SJCRH30 (cell line): ENCODE results near the gene ALG12. TPM values are rescaled to one million over a fixed set of nuclear protein-coding genes. Genes with fewer than 3 reads are reported as not detected.

Experiments
- DNase-seq, 2 experiments: peaks; one replicate each; pipeline ENCODE4 v3.0.0-alpha.2; 2015 to 2020
- H3K27ac ChIP-seq: fragments of 250-450 bp; sonication (Bioruptor Pico); 2 replicates; pipeline ENCODE4 v1.5.1; 2020; ENCODE audit warnings: mild to moderate bottlenecking, moderate library complexity
- H3K27me3 ChIP-seq: fragments of 250-450 bp; sonication (Bioruptor Pico); 2 replicates; pipeline ENCODE4 v1.5.1; 2020; ENCODE audit warnings: mild to moderate bottlenecking, moderate library complexity
- H3K36me3 ChIP-seq: fragments of 250-450 bp; sonication (Bioruptor Pico); 2 replicates; pipeline ENCODE4 v1.5.1; 2020; ENCODE audit warnings: mild to moderate bottlenecking, moderate library complexity
- H3K4me1 ChIP-seq: fragments of 250-450 bp; sonication (Bioruptor Pico); 2 replicates; pipeline ENCODE4 v1.5.1; 2020; ENCODE audit warnings: mild to moderate bottlenecking, moderate library complexity
- H3K4me3 ChIP-seq: fragments of 250-450 bp; sonication (Bioruptor Pico); 2 replicates; pipeline ENCODE4 v1.5.1; 2020; ENCODE audit warnings: mild to moderate bottlenecking, moderate library complexity
- H3K9me3 ChIP-seq: fragments of 250-450 bp; sonication (Bioruptor Pico); replicated peaks from 2 replicates; pipeline ENCODE4 v1.5.1; 2020; ENCODE audit warnings: mild to moderate bottlenecking, moderate library complexity
- total RNA-seq: library from RNA; depleted of rRNA; stranded (reverse); fragments of >200 nt; shearing (Covaris generic); gene quantifications from 2 replicates; pipeline ENCODE4 v1.2.3, GENCODE V29; 2014

The ALG12 gene
- total RNA-seq, 1 experiment from 2014 or later = 24.3 TPM

DNA sequence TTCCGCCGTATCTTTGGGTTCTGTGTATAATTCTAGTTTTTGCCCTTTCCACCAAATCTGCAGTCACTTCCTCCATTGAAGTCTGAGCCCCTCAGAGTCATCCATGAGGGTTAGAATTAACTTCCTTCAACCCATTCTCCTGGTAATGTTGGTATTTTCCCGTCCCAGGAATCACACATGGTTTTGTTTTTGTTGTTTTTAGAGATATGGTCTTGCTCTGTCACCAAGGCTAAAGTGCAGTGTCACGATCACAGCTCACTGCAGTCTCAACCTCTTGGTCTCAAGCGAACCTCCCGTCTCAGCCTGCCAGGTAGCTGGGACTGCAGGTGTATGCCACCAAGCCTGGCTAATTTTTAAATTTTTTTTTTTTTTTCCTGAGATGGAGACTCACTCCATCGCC lies 45.9 kb downstream of the ALG12 start:
- no peak for DNase-seq
- Histone ChIP-seq H3K9me3 (peaks cover 17% of the 10 kb centered on the region), H3K27me3 (no peaks in the 10 kb centered on the region), H3K36me3 (peaks cover 47% of the 10 kb centered on the region), H3K27ac (no peak overlapping the region), H3K4me3 (no peak overlapping the region), H3K4me1 (no peaks in the 10 kb centered on the region)

DNA sequence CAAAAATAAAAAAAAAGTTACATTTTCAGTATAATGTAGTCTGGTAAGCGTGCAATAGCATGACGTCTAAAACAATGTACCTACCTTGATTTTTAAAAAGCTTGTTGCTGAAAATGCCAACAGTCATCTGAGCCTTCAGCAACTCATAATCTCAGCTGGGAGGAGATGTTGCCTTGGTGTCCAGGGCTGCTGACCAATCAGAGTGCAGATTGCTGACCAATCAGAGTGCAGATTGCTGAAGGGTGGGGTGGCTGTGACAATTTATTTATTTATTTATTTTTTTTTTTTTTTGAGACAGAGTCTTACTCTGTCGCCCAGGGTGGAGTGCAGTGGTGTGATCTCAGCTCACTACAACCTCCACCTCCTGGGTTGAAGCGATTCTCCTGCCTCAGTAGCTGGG lies 46.8 kb downstream of the ALG12 start:
- H3K36me3 ChIP-seq = peaks cover 46% of the 10 kb centered on the region
- H3K27ac ChIP-seq = no peak overlapping the region
- no peak for DNase-seq
- H3K4me3 ChIP-seq = no peak overlapping the region
- H3K9me3 ChIP-seq = peaks cover 17% of the 10 kb centered on the region
- H3K4me1 ChIP-seq = no peaks in the 10 kb centered on the region
- H3K27me3 ChIP-seq = no peaks in the 10 kb centered on the region

DNA sequence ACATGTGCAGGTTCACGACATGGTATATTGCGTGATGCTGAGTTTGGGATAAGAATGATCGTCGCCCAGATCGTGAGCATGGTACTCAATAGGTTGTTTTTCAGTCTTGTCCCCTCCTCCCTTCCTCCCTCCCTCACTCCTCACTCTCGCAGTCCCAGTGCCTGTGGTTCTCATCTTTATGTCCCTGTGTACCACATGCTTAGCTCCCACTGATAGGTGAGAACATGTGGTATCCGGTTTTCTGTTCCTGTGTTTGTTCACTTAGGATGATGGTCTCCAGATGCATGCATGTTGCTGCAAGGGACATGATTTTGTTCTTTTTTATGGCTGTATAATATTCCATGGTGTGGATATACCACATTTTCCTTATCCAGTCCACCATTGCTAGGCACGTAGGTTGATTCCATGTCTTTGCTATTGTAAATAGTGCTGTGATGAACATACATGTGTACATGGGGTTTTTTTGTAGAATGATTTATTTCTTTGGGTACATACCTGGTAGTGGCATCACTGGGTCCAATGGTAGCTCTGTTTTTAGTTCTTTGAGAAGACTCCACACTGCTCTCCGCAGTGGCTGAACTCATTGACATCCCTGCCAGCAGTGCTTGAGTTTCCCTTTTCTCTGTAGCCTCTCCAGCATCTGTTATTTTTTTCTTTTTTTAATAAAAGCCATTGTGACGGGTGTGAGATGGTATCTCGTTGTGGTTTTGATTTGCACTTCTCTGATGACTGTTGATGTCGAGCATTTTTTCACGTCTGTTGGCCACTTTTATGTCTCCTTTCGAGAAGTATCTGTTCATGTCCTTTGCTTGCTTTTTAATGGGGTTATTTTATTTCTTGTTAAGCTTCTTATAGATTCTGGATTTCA lies 48.2 kb downstream of the ALG12 start:
- H3K27me3 ChIP-seq = no peaks in the 10 kb centered on the region
- peaks cover 20% of the 10 kb centered on the region for H3K9me3 ChIP-seq
- H3K36me3 ChIP-seq = peaks cover 39% of the 10 kb centered on the region
- H3K4me1 ChIP-seq = no peaks in the 10 kb centered on the region
- no peak overlapping the region for H3K4me3 ChIP-seq
- no peak for DNase-seq
- H3K27ac ChIP-seq = no peak overlapping the region

DNA sequence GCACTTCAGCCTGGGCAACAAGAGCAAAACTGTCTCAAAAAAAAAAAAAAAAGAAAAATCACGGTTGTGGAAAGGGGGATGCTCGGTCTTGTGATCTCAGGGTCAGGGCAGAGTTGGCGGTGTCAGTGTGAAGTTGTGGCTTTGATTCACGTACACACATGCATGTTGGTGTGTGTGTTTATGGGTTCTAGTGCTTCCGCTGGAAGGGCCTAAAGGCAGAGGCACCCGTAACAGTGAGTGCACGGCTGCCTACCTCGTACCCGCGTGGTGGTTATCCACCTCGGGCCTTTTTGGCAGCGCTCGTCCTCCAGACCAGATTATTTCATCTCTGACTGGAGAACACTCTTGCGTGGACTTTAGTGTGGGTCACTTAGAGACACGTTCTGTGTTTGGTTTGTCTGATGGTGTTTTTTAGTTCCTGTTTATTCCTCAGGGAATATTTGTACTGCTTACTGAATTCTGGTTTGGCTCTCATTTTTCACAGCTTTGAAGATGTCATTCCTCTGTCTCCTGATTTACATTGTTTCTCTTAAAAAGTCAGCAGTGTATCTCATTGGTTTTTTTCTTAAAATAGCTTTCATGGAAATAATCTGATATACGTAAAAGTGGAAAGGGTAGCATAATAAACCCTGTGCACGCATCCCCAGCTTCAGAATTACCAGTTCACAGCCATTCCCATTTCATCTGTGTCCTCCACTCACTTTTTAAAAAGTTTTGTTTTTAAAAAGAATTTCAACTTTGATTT lies 49.0 kb downstream of the ALG12 start:
- Histone ChIP-seq H3K27me3 (no peaks in the 10 kb centered on the region), H3K9me3 (peaks cover 20% of the 10 kb centered on the region), H3K4me1 (no peaks in the 10 kb centered on the region), H3K4me3 (no peak overlapping the region), H3K36me3 (peaks cover 36% of the 10 kb centered on the region), H3K27ac (no peak overlapping the region)
- DNase-seq = no peak

DNA sequence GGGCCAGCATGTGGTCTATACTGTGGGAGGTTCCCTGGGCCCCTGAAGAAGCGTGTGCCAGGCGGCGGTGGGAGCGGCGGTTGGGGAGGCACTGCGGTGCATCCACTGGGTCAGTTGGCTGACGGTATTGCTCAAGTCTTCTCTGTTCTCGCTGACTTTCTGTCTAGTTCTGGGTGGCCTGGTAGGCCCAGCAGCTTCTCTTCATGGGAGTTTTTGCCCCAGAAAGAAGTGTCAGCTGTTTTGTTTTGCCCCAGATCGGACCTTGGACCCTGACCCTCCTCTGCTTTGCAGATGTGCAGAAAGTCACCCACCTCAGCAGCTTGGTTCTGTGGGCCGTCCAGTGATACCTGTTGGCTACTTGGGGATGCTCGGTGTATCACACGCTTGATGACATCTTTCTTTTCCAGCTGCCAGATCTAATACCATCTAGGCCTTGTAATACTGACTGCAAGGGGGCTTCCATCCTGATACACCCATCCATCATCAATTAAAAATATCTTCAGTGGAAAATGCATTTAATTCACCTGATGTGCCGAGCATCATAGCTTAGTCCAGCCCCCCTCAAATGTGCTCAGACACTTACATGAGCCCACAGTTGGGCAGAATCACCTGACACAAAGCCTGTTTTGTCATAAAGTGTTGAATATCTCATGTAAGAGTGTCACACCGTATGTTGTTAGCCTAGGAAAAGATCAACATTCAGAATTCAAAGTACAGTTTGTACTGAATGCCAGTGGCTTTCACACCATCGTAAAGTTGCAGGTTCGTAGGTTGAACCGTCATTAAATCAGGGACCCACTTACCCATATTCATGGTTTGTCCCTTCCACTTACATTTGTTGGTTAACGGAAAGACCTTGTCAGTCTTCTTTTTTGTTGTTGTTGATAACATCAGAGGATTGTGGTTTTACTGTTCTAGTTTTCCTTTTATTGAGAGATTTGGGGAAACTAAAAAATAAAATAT lies 50.7 kb downstream of the ALG12 start:
- H3K4me1 ChIP-seq = no peaks in the 10 kb centered on the region
- peaks cover 23% of the 10 kb centered on the region for H3K9me3 ChIP-seq
- H3K4me3 ChIP-seq = no peak overlapping the region
- no peak for DNase-seq
- no peak overlapping the region for H3K27ac ChIP-seq
- H3K36me3 ChIP-seq = peaks cover 39% of the 10 kb centered on the region
- H3K27me3 ChIP-seq = no peaks in the 10 kb centered on the region

DNA sequence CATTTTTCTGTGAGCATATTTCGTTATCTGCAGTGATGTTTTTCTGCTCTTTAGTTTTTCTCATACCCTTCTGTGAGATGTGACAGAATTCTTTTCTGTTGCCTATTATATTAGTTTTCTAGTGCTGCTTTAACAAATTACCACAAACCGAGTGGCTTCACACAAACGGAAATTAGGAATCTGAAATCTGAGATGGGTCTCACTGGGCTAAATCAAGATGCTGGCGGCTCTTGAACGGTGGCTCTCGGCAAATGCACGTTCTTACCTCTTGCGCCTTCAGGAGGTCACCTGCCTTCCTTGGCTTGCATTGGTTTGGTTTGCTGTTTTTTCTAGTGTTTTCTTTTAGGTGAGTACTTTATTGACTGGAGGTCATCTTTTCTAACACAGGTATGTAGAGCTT lies 51.6 kb downstream of the ALG12 start:
- DNase-seq = no peak
- Histone ChIP-seq H3K4me3 (no peak overlapping the region), H3K27me3 (no peaks in the 10 kb centered on the region), H3K9me3 (peaks cover 23% of the 10 kb centered on the region), H3K36me3 (peaks cover 39% of the 10 kb centered on the region), H3K27ac (no peak overlapping the region), H3K4me1 (no peaks in the 10 kb centered on the region)

DNA sequence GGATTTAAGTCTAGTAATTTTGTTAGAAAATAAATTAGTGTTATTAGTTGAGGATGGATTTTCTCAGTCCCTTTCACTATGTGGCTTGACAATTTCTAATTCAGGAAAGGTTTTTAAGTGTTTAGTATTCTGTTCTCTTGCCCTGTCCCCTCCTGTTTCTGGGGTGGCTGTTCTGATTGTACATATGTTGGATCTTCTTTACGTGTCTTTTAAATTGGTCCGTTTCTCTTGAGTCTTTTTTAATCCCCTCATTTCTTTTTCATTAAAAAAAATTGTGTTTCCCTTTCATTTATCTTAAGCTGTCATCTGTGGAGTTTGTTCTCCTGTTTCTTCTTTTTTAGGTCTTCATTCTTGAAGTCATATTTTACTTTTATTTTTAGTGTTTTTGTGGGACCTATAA lies 52.1 kb downstream of the ALG12 start:
- Histone ChIP-seq H3K27ac (no peak overlapping the region), H3K9me3 (peaks cover 23% of the 10 kb centered on the region), H3K4me1 (no peaks in the 10 kb centered on the region), H3K27me3 (no peaks in the 10 kb centered on the region), H3K4me3 (no peak overlapping the region), H3K36me3 (peaks cover 39% of the 10 kb centered on the region)
- DNase-seq = no peak

DNA sequence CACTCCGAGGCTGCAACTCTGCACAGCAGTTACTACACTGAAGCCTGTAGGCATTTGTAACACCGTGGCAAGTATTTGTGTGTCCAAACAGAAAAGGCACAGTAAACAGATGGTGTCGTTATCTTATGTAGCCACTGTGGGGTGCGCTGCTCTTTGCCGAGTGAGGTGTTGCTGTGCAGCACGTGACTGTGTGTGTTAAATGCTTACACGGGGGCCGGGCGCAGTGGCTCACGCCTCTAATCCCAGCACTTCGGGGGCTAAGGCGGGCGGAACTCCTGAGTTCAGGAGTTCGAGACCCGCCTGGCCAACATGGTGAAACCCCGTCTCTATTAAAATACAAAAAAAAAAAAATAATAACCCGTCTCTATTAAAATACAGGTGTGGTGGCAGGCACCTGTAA lies 53.1 kb downstream of the ALG12 start:
- Histone ChIP-seq H3K36me3 (peaks cover 42% of the 10 kb centered on the region), H3K9me3 (peaks cover 22% of the 10 kb centered on the region), H3K27me3 (no peaks in the 10 kb centered on the region), H3K27ac (no peak overlapping the region), H3K4me3 (no peak overlapping the region), H3K4me1 (no peaks in the 10 kb centered on the region)
- DNase-seq = no peak

DNA sequence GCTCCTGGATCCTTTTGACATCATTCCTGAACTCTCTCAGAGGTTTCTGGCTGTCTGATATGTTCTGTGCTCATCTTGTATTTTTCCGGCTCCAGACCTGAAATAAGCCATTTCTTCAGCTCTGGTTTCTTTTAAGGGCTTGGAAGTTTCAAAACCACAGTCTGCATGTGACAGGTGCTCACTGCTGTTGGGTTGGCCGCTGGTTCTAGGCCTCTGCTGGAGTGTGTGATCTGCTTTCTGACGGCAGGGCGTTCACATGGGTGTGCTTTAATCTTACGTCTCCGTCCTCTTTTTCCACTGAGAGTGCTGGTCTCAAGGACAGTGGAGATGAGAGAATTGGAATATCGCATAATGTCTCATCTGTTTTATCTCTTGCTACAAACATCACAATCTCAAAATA lies 54.3 kb downstream of the ALG12 start:
- Histone ChIP-seq H3K9me3 (peaks cover 11% of the 10 kb centered on the region), H3K27me3 (no peaks in the 10 kb centered on the region), H3K27ac (no peak overlapping the region), H3K36me3 (peaks cover 34% of the 10 kb centered on the region), H3K4me3 (no peak overlapping the region), H3K4me1 (no peaks in the 10 kb centered on the region)
- no peak for DNase-seq

DNA sequence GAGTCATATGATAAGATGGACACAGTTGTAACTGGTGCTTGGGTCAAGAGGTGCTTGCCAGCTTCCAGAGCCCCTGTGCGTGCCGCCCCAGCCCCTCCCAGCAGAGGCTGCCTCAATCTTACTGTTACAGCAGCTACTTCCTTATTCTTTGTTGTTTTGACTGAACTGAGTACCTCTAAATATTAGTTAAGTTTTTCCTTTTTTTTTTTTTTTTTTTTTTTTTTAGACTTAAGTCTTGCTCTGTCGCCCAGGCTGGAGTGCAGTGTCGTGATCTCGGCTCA lies 55.8 kb downstream of the ALG12 start:
- H3K4me1 ChIP-seq = no peaks in the 10 kb centered on the region
- peaks cover 11% of the 10 kb centered on the region; the same call in 1 of the 2 replicates for H3K9me3 ChIP-seq
- H3K27me3 ChIP-seq = no peaks in the 10 kb centered on the region
- no peak overlapping the region for H3K27ac ChIP-seq
- DNase-seq = no peak
- no peak overlapping the region for H3K4me3 ChIP-seq
- H3K36me3 ChIP-seq = peaks cover 26% of the 10 kb centered on the region

DNA sequence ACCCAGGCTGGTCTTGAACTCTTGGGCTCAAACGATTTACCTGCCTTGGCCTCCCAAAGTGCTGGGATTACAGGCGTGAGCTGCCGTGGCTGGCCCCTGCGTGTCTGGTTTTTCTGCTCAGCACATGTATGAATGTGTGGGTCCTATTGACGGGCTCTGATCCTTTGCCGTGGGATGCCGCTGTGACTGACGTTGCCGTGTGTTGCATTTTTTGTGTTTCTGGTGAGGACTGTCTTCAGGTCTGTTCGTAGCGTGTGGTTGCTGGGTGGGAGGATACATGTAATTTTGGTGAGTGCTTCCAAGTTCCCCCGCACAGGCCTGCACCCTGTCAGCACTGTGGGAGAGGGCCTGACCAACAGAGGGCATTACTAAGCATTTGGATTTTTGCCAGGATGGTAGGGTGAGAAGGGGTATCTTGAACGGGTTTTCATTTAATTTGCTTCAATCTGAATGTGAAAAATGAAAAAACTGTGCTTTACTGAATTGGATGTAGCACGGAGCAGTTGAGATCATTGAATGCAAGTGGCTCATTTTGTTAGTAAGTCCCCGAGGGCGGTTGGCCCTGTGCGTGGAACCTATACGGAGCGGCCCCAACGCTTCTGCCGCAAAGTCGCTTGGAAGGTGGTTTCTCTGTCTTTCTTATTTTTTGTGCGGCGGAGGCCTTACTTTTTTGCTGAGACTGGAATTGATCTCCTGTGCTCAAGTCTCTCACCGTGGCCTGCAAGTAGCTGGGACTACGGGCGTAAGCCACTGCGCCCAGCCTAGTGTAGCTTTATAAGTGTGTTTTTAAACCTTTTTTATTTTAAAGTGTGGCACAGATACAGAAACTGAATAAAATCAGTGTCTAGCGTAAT lies 56.4 kb downstream of the ALG12 start:
- H3K4me3 ChIP-seq = no peak overlapping the region
- H3K27me3 ChIP-seq = no peaks in the 10 kb centered on the region
- no peaks in the 10 kb centered on the region for H3K4me1 ChIP-seq
- peaks cover 27% of the 10 kb centered on the region for H3K36me3 ChIP-seq
- H3K9me3 ChIP-seq = peaks cover 11% of the 10 kb centered on the region; the same call in 1 of the 2 replicates
- H3K27ac ChIP-seq = no peak overlapping the region
- no peak for DNase-seq

DNA sequence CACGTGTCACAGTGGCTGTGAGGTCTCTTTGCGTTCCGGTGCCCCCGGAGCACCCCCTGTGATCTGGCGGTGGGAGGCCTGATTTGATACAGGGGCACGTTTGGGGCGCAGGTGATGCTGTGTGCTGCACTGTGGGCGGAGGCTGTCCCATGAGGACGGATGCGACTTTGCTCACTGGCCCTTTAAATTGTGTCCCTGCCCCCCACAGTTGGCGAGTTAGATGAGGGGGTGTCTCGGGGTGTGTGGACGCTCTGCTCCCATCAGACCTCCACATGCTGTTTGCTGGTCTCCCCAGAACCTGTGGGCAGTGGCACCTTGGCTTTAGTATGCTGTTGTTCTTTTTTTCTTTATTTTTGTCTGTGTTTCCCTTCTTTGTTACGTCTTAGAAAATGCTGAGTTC lies 59.4 kb downstream of the ALG12 start:
- peaks cover 12% of the 10 kb centered on the region for H3K4me1 ChIP-seq
- 0 out of 2 replicates have a peak, but pooled peaks cover 4% of the 10 kb centered on the region for H3K9me3 ChIP-seq
- no peaks in the 10 kb centered on the region for H3K27me3 ChIP-seq
- H3K36me3 ChIP-seq = peaks cover 18% of the 10 kb centered on the region
- no peak overlapping the region for H3K4me3 ChIP-seq
- no peak overlapping the region for H3K27ac ChIP-seq
- no peak for DNase-seq

DNA sequence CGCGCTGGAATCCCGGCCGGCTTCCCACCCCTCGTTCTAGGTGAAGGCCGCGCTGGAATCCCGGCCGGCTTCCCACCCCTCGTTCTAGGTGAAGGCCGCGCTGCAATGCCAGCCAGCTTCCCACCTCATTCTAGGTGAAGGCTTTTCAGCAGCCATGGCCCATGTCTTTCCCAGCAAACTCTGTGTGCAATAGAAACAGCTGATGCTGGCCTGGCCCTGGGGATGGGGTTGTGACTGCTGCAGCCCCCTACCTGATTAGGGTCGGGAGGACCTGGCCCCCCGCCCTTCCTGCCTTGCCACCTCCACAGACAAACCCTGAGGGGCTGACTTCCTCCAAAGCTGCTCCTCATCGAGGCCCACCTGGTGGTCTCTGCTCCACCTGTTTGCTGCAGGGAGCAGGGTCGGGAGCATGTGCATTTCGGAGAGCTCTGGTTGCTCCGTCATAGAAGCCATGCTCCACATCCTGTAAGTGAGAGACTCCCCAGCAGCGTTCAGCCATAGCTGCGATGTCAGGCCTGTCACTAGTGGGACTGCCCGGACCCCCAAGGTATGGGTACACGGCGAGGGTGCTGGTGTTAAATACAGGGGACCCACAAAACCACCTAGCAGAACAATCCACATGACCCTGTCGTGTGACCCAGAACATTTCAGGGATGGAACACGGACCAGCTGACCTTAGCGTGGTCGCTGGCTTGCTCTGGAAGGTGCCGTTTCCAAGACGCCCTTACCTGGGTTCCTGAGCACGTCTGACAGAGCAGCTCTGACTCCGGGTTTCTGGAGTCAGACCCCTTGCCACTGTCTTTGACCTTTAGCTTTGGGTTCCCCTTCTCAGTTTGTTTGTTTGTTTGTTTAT lies 61.2 kb downstream of the ALG12 start:
- no peaks in the 10 kb centered on the region for H3K9me3 ChIP-seq
- H3K4me1 ChIP-seq = peaks cover 12% of the 10 kb centered on the region
- H3K27ac ChIP-seq = no peak overlapping the region
- H3K4me3 ChIP-seq = no peak overlapping the region
- DNase-seq = no peak
- no peaks in the 10 kb centered on the region for H3K27me3 ChIP-seq
- peaks cover 15% of the 10 kb centered on the region for H3K36me3 ChIP-seq
